ENCODE measurements around the gene CLCN6.

GRCh38 chr1:11856698-11857097, 50.7 kb downstream of the CLCN6 start:
- TF ChIP-seq, protein P1, sequence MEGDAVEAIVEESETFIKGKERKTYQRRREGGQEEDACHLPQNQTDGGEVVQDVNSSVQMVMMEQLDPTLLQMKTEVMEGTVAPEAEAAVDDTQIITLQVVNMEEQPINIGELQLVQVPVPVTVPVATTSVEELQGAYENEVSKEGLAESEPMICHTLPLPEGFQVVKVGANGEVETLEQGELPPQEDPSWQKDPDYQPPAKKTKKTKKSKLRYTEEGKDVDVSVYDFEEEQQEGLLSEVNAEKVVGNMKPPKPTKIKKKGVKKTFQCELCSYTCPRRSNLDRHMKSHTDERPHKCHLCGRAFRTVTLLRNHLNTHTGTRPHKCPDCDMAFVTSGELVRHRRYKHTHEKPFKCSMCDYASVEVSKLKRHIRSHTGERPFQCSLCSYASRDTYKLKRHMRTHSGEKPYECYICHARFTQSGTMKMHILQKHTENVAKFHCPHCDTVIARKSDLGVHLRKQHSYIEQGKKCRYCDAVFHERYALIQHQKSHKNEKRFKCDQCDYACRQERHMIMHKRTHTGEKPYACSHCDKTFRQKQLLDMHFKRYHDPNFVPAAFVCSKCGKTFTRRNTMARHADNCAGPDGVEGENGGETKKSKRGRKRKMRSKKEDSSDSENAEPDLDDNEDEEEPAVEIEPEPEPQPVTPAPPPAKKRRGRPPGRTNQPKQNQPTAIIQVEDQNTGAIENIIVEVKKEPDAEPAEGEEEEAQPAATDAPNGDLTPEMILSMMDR (IDR thresholded peaks at IDR 0.05) = no peak
- TF ChIP-seq POLR2A (IDR thresholded peaks at IDR 0.05) = no peak
